WTC11 (cell line): Measurements from ENCODE around the gene TSKU. TPM values are rescaled to one million over a fixed set of nuclear protein-coding genes. Genes with fewer than 3 reads are reported as not detected.

ENCODE experiments used
- ATAC-seq: fragments of 200-7000 bp; cut with Tn5 transposase; 2 replicates; pipeline ENCODE4 v1.10.0; 2021; ENCODE audit warnings: mild to moderate bottlenecking, moderate library complexity
- CTCF ChIA-PET: fragments of 300-600 bp; sonication (Branson Sonifier 250); formaldehyde crosslinking; loops from one replicate; lab custom pipeline; 2021; ENCODE audit warnings: antibody characterized with exemption; lab: Charles Lee
- POLR2A ChIA-PET: fragments of 350-600 bp; sonication (Branson Sonifier 250); formaldehyde crosslinking; loops from one replicate; lab custom pipeline; 2021; ENCODE audit warnings: antibody characterized with exemption; lab: Charles Lee
- DNase-seq: peaks from one replicate; pipeline ENCODE4 v3.0.0; 2021; ENCODE audit warnings: low spot score
- H3K27ac Mint-ChIP-seq: 2 replicates; pipeline ENCODE4 v1.8.0; 2021; ENCODE audit warnings: mixed read lengths
- H3K27me3 Mint-ChIP-seq: 2 replicates; pipeline ENCODE4 v1.8.0; 2021; ENCODE audit warnings: low read depth, mild to moderate bottlenecking, moderate library complexity, mixed read lengths
- H3K36me3 Mint-ChIP-seq: 2 replicates; pipeline ENCODE4 v1.8.0; 2021; ENCODE audit warnings: mixed read lengths
- H3K4me1 Mint-ChIP-seq: 2 replicates; pipeline ENCODE4 v1.8.0; 2022; ENCODE audit warnings: mixed read lengths
- H3K4me3 Mint-ChIP-seq: 2 replicates; pipeline ENCODE4 v1.8.0; 2021; ENCODE audit warnings: mild to moderate bottlenecking, moderate library complexity, mixed read lengths
- H3K9me3 Mint-ChIP-seq: 2 replicates; pipeline ENCODE4 v1.8.0; 2021; ENCODE audit warnings: mixed read lengths
- CBFB ChIP-seq: sonication (generic); formaldehyde crosslinking; IDR thresholded peaks from 2 replicates; pipeline ENCODE4 v1.8.1; 2022; ENCODE audit warnings: mild to moderate bottlenecking, low read depth, missing genetic modification reagents
- IRF2 ChIP-seq: sonication (generic); formaldehyde crosslinking; IDR thresholded peaks from 2 replicates; pipeline ENCODE4 v1.8.0; 2022; ENCODE audit warnings: low read depth, missing genetic modification reagents, borderline replicate concordance
- MYBL2 ChIP-seq: sonication (generic); formaldehyde crosslinking; IDR thresholded peaks from 2 replicates; pipeline ENCODE4 v1.8.1; 2023; ENCODE audit warnings: mild to moderate bottlenecking, moderate library complexity, missing genetic modification reagents
- NR1H2 ChIP-seq: sonication (generic); formaldehyde crosslinking; IDR thresholded peaks from 2 replicates; pipeline ENCODE4 v1.9.0; 2021; ENCODE audit warnings: mild to moderate bottlenecking, moderate library complexity, missing genetic modification reagents
- PRDM15 ChIP-seq: sonication (generic); formaldehyde crosslinking; IDR thresholded peaks from 2 replicates; pipeline ENCODE4 v1.8.0; 2022; ENCODE audit warnings: missing genetic modification reagents
- PRRX2 ChIP-seq: fragments of 250-450 bp; sonication (Bioruptor Pico); IDR thresholded peaks from 2 replicates; pipeline ENCODE4 v1.8.0; 2021; ENCODE audit warnings: mild to moderate bottlenecking
- SOX15 ChIP-seq: fragments of 250-450 bp; sonication (Bioruptor Pico); IDR thresholded peaks from 2 replicates; pipeline ENCODE4 v1.9.0; 2021; ENCODE audit warnings: mild to moderate bottlenecking
- SP1 ChIP-seq: sonication (generic); formaldehyde crosslinking; conservative IDR thresholded peaks from 2 replicates; pipeline ENCODE4 v1.8.1; 2022; ENCODE audit warnings: missing genetic modification reagents
- USF1 ChIP-seq: sonication (generic); formaldehyde crosslinking; IDR thresholded peaks from 2 replicates; pipeline ENCODE4 v1.8.0; 2022; ENCODE audit warnings: mild to moderate bottlenecking, missing genetic modification reagents
- ZNF121 ChIP-seq: sonication (generic); formaldehyde crosslinking; IDR thresholded peaks from 2 replicates; pipeline ENCODE4 v1.8.0; 2023; ENCODE audit warnings: missing genetic modification reagents
- ZNF219 ChIP-seq: sonication (generic); formaldehyde crosslinking; IDR thresholded peaks from 2 replicates; pipeline ENCODE4 v1.8.0; 2023; ENCODE audit warnings: missing genetic modification reagents, mild to moderate bottlenecking, borderline replicate concordance
- ZNF512 ChIP-seq: sonication (generic); formaldehyde crosslinking; IDR thresholded peaks from 2 replicates; pipeline ENCODE4 v1.8.1; 2022; ENCODE audit warnings: missing genetic modification reagents, borderline replicate concordance
- ZNF671 ChIP-seq: fragments of 250-450 bp; sonication (Bioruptor Pico); IDR thresholded peaks from 2 replicates; pipeline ENCODE4 v1.8.0; 2021; ENCODE audit warnings: mild to moderate bottlenecking
- total RNA-seq: library from RNA; stranded (reverse); gene quantifications from 3 replicates; pipeline ENCODE4 v1.2.3, GENCODE V29; 2021
- TF ChIP-seq, protein P1 (sequence below): fragments of 250-450 bp; sonication (Bioruptor Pico); IDR thresholded peaks from 2 replicates; pipeline ENCODE4 v1.9.0; 2021; ENCODE audit warnings: mild to moderate bottlenecking
- TF ChIP-seq, protein P2 (sequence below): sonication (generic); formaldehyde crosslinking; IDR thresholded peaks from 2 replicates; pipeline ENCODE4 v1.8.1; 2022; ENCODE audit warnings: mild to moderate bottlenecking, missing genetic modification reagents, moderate library complexity, borderline replicate concordance
- TF ChIP-seq, protein P3 (sequence below): sonication (generic); formaldehyde crosslinking; IDR thresholded peaks from 2 replicates; pipeline ENCODE4 v1.8.0; 2022; ENCODE audit warnings: mild to moderate bottlenecking, missing genetic modification reagents

The TSKU gene
- total RNA-seq, 1 experiment from 2014 or later: 30.3 TPM

DNA sequence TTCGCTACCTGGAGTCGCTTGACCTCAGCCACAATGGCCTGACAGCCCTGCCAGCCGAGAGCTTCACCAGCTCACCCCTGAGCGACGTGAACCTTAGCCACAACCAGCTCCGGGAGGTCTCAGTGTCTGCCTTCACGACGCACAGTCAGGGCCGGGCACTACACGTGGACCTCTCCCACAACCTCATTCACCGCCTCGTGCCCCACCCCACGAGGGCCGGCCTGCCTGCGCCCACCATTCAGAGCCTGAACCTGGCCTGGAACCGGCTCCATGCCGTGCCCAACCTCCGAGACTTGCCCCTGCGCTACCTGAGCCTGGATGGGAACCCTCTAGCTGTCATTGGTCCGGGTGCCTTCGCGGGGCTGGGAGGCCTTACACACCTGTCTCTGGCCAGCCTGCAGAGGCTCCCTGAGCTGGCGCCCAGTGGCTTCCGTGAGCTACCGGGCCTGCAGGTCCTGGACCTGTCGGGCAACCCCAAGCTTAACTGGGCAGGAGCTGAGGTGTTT is 12.8 kb downstream of the TSKU start (continued):
- no peak for TF ChIP-seq PRDM15
- no peak for TF ChIP-seq MYBL2 (CRISPR knock-in tag)
- TF ChIP-seq ZNF121 (CRISPR knock-in tag): no peak
- TF ChIP-seq, protein P1, sequence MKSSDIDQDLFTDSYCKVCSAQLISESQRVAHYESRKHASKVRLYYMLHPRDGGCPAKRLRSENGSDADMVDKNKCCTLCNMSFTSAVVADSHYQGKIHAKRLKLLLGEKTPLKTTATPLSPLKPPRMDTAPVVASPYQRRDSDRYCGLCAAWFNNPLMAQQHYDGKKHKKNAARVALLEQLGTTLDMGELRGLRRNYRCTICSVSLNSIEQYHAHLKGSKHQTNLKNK (CRISPR knock-in tag): no peak
- no peak for TF ChIP-seq NR1H2 (CRISPR knock-in tag)

- POLR2A ChIA-PET: interaction anchor here (0.6 kb wide), 1 partner anchor 247 kb away, joined by 4 read pairs; no protein-coding TSS in a partner anchor
- DNase-seq: no peak
- CTCF ChIA-PET: interaction anchor here (1.2 to 7.0 kb wide), 3 partner anchors 48 to 62 kb away, joined by 3 to 135 read pairs (median 10); no protein-coding TSS in a partner anchor
- Mint-ChIP-seq H3K9me3 (peaks cover 13% of the 10 kb centered on the region), H3K27ac (no peak overlapping the region), H3K4me1 (peaks cover 37% of the 10 kb centered on the region), H3K4me3 (no peak overlapping the region), H3K36me3 (peaks cover 23% of the 10 kb centered on the region), H3K27me3 (no peaks in the 10 kb centered on the region)
- no peak for ATAC-seq
- TF ChIP-seq ZNF219 (CRISPR knock-in tag) (no peak), SOX15 (CRISPR knock-in tag) (no peak), USF1 (CRISPR knock-in tag) (no peak), IRF2 (CRISPR knock-in tag) (no peak), PRRX2 (CRISPR knock-in tag) (no peak), SP1 (CRISPR knock-in tag) (no peak), CBFB (CRISPR knock-in tag) (no peak), ZNF512 (CRISPR knock-in tag) (no peak), ZNF671 (CRISPR knock-in tag) (no peak)
- TF ChIP-seq, protein P2, sequence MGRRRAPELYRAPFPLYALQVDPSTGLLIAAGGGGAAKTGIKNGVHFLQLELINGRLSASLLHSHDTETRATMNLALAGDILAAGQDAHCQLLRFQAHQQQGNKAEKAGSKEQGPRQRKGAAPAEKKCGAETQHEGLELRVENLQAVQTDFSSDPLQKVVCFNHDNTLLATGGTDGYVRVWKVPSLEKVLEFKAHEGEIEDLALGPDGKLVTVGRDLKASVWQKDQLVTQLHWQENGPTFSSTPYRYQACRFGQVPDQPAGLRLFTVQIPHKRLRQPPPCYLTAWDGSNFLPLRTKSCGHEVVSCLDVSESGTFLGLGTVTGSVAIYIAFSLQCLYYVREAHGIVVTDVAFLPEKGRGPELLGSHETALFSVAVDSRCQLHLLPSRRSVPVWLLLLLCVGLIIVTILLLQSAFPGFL (CRISPR knock-in tag): no peak
- TF ChIP-seq, protein P3, sequence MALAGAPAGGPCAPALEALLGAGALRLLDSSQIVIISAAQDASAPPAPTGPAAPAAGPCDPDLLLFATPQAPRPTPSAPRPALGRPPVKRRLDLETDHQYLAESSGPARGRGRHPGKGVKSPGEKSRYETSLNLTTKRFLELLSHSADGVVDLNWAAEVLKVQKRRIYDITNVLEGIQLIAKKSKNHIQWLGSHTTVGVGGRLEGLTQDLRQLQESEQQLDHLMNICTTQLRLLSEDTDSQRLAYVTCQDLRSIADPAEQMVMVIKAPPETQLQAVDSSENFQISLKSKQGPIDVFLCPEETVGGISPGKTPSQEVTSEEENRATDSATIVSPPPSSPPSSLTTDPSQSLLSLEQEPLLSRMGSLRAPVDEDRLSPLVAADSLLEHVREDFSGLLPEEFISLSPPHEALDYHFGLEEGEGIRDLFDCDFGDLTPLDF (CRISPR knock-in tag): no peak
Observed at GRCh38 chr11:76796511-76797198, 13.5 kb downstream of the TSKU start.
